H9 (cell line): ENCODE data around the gene IQUB. TPM values are rescaled to one million over a fixed set of nuclear protein-coding genes. Genes with fewer than 3 reads are reported as not detected.

Experiments
- DNase-seq: peaks from one replicate; pipeline ENCODE4 v3.0.0-alpha.2; 2017
- H2AFZ ChIP-seq: one replicate; pipeline ENCODE4 v1.6.1; 2013; ENCODE audit warnings: mild to moderate bottlenecking, low read length, control low read depth, moderate library complexity
- H2AK5ac ChIP-seq: 2 replicates; pipeline ENCODE4 v1.6.1; 2013; ENCODE audit warnings: low read length, control low read depth, mixed read lengths; ENCODE audit not compliant: insufficient read length
- H2BK120ac ChIP-seq: one replicate; pipeline ENCODE4 v1.6.1; 2013; ENCODE audit warnings: low read depth, mild to moderate bottlenecking, low read length, control low read depth, inconsistent platforms; ENCODE audit not compliant: poor library complexity, severe bottlenecking
- H2BK12ac ChIP-seq: 2 replicates; pipeline ENCODE4 v1.6.1; 2013; ENCODE audit warnings: low read length, control low read depth, mixed read lengths, low read depth; ENCODE audit not compliant: insufficient read length
- H2BK15ac ChIP-seq: 2 replicates; pipeline ENCODE4 v1.6.1; 2013; ENCODE audit warnings: low read depth, low read length, control low read depth
- H2BK20ac ChIP-seq: one replicate; pipeline ENCODE4 v1.6.1; 2013; ENCODE audit warnings: low read depth, mild to moderate bottlenecking, low read length, control low read depth, inconsistent platforms; ENCODE audit not compliant: poor library complexity, severe bottlenecking
- H2BK5ac ChIP-seq: 2 replicates; pipeline ENCODE4 v1.6.1; 2013; ENCODE audit warnings: low read length, control low read depth, mixed read lengths; ENCODE audit not compliant: insufficient read length
- H3K14ac ChIP-seq: 2 replicates; pipeline ENCODE4 v1.6.1; 2013; ENCODE audit warnings: low read length, control low read depth; ENCODE audit not compliant: insufficient read depth
- H3K18ac ChIP-seq: 2 replicates; pipeline ENCODE4 v1.6.1; 2013; ENCODE audit warnings: low read depth, mild to moderate bottlenecking, mixed read lengths, low read length, control low read depth; ENCODE audit not compliant: insufficient read length
- H3K23ac ChIP-seq: 2 replicates; pipeline ENCODE4 v1.6.1; 2013; ENCODE audit warnings: low read length, control low read depth, mixed read lengths, low read depth; ENCODE audit not compliant: insufficient read length
- H3K23me2 ChIP-seq: 2 replicates; pipeline ENCODE4 v1.6.1; 2013; ENCODE audit warnings: low read depth, mild to moderate bottlenecking, mixed read lengths, low read length, control low read depth; ENCODE audit not compliant: insufficient read length, poor library complexity, severe bottlenecking
- H3K27ac ChIP-seq: 2 replicates; pipeline ENCODE4 v1.5.1; 2013; ENCODE audit warnings: low read length, control low read depth, mixed read lengths, low read depth; ENCODE audit not compliant: insufficient read length
- H3K27me3 ChIP-seq: 2 replicates; pipeline ENCODE4 v1.6.1; 2013; ENCODE audit warnings: low read length, control low read depth, inconsistent platforms; ENCODE audit not compliant: insufficient read depth
- H3K4ac ChIP-seq: 2 replicates; pipeline ENCODE4 v1.6.1; 2013; ENCODE audit warnings: low read depth, mild to moderate bottlenecking, control low read depth, inconsistent platforms, low read length, moderate library complexity
- H3K4me1 ChIP-seq: 2 replicates; pipeline ENCODE4 v1.6.1; 2013; ENCODE audit warnings: low read length, control low read depth, inconsistent platforms; ENCODE audit not compliant: insufficient read depth
- H3K4me2 ChIP-seq: 2 replicates; pipeline ENCODE4 v1.6.1; 2013; ENCODE audit warnings: low read length, control low read depth, mixed read lengths; ENCODE audit not compliant: insufficient read length, insufficient read depth
- H3K56ac ChIP-seq: 2 replicates; pipeline ENCODE4 v1.6.1; 2013; ENCODE audit warnings: low read depth, mild to moderate bottlenecking, mixed read lengths, low read length, control low read depth; ENCODE audit not compliant: insufficient read length
- H3K79me1 ChIP-seq: 2 replicates; pipeline ENCODE4 v1.6.1; 2013; ENCODE audit warnings: low read depth, mild to moderate bottlenecking, moderate library complexity, low read length, control low read depth, inconsistent platforms; ENCODE audit not compliant: insufficient read depth, poor library complexity, severe bottlenecking
- H3K79me2 ChIP-seq: 2 replicates; pipeline ENCODE4 v1.6.1; 2013; ENCODE audit warnings: low read length, control low read depth, inconsistent platforms; ENCODE audit not compliant: insufficient read depth
- H3K9ac ChIP-seq: 2 replicates; pipeline ENCODE4 v1.6.1; 2013; ENCODE audit warnings: low read length, control low read depth, mixed read lengths; ENCODE audit not compliant: insufficient read length; ENCODE audit errors: extremely low read depth
- H3K9me3 ChIP-seq: one replicate; pipeline ENCODE4 v1.6.1; 2013; ENCODE audit warnings: low read depth, low read length, inconsistent platforms; ENCODE audit not compliant: control insufficient read depth
- H3T11ph ChIP-seq: one replicate; pipeline ENCODE4 v1.6.1; 2013; ENCODE audit warnings: mild to moderate bottlenecking, low read length, control low read depth, inconsistent platforms
- H4K20me1 ChIP-seq: one replicate; pipeline ENCODE4 v1.6.1; 2013; ENCODE audit not compliant: control insufficient read depth, insufficient read length, insufficient read depth
- H4K5ac ChIP-seq: 2 replicates; pipeline ENCODE4 v1.6.1; 2013; ENCODE audit warnings: low read depth, mild to moderate bottlenecking, mixed read lengths, low read length, control low read depth; ENCODE audit not compliant: insufficient read length
- H4K8ac ChIP-seq: replicated peaks from 2 replicates; pipeline ENCODE4 v1.6.1; 2013; ENCODE audit warnings: low read length, control low read depth, mixed read lengths, low read depth; ENCODE audit not compliant: insufficient read length
- H4K91ac ChIP-seq: 2 replicates; pipeline ENCODE4 v1.6.1; 2013; ENCODE audit warnings: low read depth, mild to moderate bottlenecking, moderate library complexity, mixed read lengths, low read length, control low read depth; ENCODE audit not compliant: insufficient read length
- H3K27ac Mint-ChIP-seq, 3 experiments: 2 replicates in 2 of 3; 3 replicates in 1 of 3; pipeline ENCODE4 v1.8.0; 2020 to 2021; ENCODE audit warnings: mixed read lengths in 3 of 3, mild to moderate bottlenecking in 1 of 3, moderate library complexity in 1 of 3
- H3K27me3 Mint-ChIP-seq: 2 replicates; pipeline ENCODE4 v1.8.0; 2021; ENCODE audit warnings: low read depth, mild to moderate bottlenecking, moderate library complexity, mixed read lengths
- H3K36me3 Mint-ChIP-seq, 3 experiments: 2 replicates in 2 of 3; 3 replicates in 1 of 3; pipeline ENCODE4 v1.8.0; 2020 to 2021; ENCODE audit warnings: low read depth in 3 of 3, mixed read lengths in 3 of 3; ENCODE audit not compliant: insufficient read depth in 1 of 3
- H3K4me1 Mint-ChIP-seq, 2 experiments: 2 replicates each; pipeline ENCODE4 v1.8.0; 2020; ENCODE audit warnings: mixed read lengths in 2 of 2
- H3K4me3 Mint-ChIP-seq, 2 experiments: 2 replicates in 1 of 2; 3 replicates in 1 of 2; pipeline ENCODE4 v1.8.0; 2020 to 2021; ENCODE audit warnings: mild to moderate bottlenecking in 2 of 2, mixed read lengths in 2 of 2, moderate library complexity in 1 of 2
- H3K9me3 Mint-ChIP-seq, 2 experiments: 2 replicates in 1 of 2; 3 replicates in 1 of 2; pipeline ENCODE4 v1.8.0; 2020; ENCODE audit warnings: mild to moderate bottlenecking in 2 of 2, mixed read lengths in 2 of 2, moderate library complexity in 1 of 2
- WGBS: extraction: QIAGEN DNeasy Blood & Tissue Kit; methylation state at CpG from one replicate; pipeline ENCODE4 v1.1.7; 2013; ENCODE audit warnings: missing lambda C conversion rate, low lambda C conversion rate, mixed read lengths; ENCODE audit not compliant: insufficient read length; ENCODE audit errors: extremely low coverage; 5-methylcytosine and 5-hydroxymethylcytosine counted together
- total RNA-seq: library from RNA; stranded (reverse); gene quantifications from 2 replicates; pipeline ENCODE4 v1.2.1, GENCODE V29; 2021
- TF ChIP-seq, protein P1 (sequence below): fragments of 200-600 bp; sonication (generic); conservative IDR thresholded peaks from 3 replicates; pipeline ENCODE4 v1.8.0; 2021; ENCODE audit warnings: antibody characterized with exemption, mild to moderate bottlenecking

IQUB gene
- total RNA-seq, 1 experiment from 2014 or later = 0.28 TPM

GRCh38 chr7:123485187-123485586, 49.2 kb downstream of the IQUB start:
- Histone ChIP-seq H3K9me3 (no peaks in the 10 kb centered on the region), H2AK5ac (no peak overlapping the region), H4K8ac (no peak overlapping the region), H4K91ac (no peak overlapping the region), H2BK5ac (no peak overlapping the region), H2BK12ac (no peak overlapping the region), H3K4me2 (no peak overlapping the region), H3T11ph (no peak overlapping the region), H3K4ac (no peak overlapping the region), H2BK15ac (no peak overlapping the region), H2BK20ac (no peak overlapping the region), H4K5ac (no peak overlapping the region), H3K18ac (no peak overlapping the region), H3K14ac (no peak overlapping the region), H3K9ac (no peak overlapping the region), H3K27me3 (no peaks in the 10 kb centered on the region), H3K56ac (no peak overlapping the region), H3K4me1 (no peaks in the 10 kb centered on the region), H3K27ac (no peak overlapping the region), H2AFZ (no peak overlapping the region), H2BK120ac (no peak overlapping the region), H3K79me2 (no peaks in the 10 kb centered on the region), H3K23me2 (no peaks in the 10 kb centered on the region), H3K23ac (no peak overlapping the region), H3K79me1 (no peaks in the 10 kb centered on the region), H4K20me1 (no peaks in the 10 kb centered on the region)
- Mint-ChIP-seq H3K4me1 (no peaks in the 10 kb centered on the region), H3K36me3 (peaks cover 0 to 4% (median 0%) of the 10 kb centered on the region in 3 experiments; a peak in 1 of 7 replicates), H3K4me3 (no peak overlapping the region), H3K9me3 (peaks cover 0 to 6% of the 10 kb centered on the region in 2 experiments; a peak in 3 of 5 replicates), H3K27ac (no peak overlapping the region), H3K27me3 (no peaks in the 10 kb centered on the region)
- no CpG with 5 or more reads among the region's 1 CpG for WGBS
- TF ChIP-seq, protein P1, sequence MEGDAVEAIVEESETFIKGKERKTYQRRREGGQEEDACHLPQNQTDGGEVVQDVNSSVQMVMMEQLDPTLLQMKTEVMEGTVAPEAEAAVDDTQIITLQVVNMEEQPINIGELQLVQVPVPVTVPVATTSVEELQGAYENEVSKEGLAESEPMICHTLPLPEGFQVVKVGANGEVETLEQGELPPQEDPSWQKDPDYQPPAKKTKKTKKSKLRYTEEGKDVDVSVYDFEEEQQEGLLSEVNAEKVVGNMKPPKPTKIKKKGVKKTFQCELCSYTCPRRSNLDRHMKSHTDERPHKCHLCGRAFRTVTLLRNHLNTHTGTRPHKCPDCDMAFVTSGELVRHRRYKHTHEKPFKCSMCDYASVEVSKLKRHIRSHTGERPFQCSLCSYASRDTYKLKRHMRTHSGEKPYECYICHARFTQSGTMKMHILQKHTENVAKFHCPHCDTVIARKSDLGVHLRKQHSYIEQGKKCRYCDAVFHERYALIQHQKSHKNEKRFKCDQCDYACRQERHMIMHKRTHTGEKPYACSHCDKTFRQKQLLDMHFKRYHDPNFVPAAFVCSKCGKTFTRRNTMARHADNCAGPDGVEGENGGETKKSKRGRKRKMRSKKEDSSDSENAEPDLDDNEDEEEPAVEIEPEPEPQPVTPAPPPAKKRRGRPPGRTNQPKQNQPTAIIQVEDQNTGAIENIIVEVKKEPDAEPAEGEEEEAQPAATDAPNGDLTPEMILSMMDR = no peak
- no peak for DNase-seq
